Fibroblast of skin of right quadriceps (primary cell): ENCODE data around the gene SERPING1.

Source experiments
- DNase-seq: peaks from one replicate; pipeline ENCODE4 v3.0.0-alpha.2; 2013

SERPING1 gene

DNA sequence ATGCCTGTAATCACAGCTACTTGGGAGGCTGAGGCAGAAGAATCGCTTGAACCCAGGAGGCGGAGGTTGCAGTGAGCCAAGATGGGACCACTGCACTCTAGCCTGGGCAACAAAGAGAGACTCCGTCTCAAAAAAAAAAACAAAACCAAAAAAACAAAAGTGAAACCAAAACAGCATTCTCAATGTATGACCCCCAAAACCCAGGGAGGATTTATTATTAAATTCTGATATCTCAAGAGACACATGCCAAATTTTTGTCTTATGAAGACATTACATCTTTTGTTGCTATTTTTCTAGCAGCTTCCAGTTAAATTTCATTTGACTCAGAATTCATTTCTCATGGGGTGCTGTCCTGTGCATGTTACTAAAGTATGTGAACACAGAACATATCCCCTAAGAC is 55.2 kb downstream of the SERPING1 start:
- no peak for DNase-seq

DNA sequence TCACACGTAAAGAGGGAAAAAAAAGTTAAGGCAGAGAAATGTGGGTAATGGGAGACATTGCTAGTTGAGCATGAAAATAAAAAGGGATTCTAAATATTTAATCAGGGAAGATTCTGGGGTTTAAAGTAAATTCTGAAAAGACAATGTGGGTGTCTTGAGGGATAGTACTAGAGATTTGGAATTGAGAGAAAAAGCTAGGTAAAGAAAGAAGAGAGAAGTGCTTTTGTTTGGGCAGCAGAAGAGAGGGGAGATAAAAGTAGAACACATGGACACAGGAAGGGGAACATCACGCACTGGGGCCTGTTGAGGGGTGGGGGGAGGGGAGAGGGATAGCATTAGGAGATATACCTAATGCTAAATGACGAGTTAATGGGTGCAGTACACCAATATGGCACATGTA is 55.7 kb downstream of the SERPING1 start:
- DNase-seq = no peak

GRCh38 chr11:57656885-57657193 is 59.4 kb downstream of the SERPING1 start:
- no peak for DNase-seq

DNA sequence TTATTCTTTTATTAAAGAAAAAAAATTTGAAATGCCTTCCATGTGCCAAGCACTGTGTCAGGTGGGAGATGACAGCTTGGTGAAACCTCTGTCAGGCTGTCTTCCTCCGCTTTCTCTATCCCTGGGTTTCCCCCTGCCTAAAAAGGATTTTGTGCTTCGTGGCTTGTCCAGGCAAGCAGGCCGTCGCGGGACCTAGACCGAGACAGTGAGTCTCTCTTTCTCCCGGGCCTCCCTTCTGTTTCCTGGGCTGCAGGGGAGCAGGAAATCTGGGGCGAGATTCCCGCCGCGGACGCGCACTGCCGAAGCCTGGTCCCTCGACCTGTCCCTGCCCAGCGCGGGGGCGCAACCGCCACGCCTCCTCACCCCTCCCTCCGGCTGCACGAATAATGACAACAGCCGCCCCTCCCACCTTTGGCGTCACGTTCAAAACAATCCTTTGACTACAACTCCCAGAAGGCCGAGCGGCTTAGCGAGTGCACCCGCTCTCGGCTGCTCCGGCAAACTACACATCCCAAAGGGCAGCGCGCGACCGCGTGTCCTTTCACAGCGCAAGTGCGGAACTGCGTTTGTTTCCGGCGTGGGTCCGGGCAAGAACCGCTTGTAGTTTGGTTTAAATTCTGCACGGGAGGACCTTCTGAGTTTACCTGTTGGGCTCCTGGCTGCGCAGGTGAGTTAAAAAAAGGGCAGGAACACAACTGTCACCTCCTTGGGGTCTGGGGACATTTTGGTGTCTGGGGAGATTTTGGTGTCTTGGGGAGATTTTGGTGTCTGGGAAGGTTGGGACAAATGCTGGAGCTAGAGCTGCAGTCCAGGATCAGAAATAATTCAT is 59.9 kb downstream of the SERPING1 start, which contains the start of gene CLP1:
Gene CLP1, plus strand, starts transcription at position 569 of the 829 bp plus-strand sequence. CDS start 1,715 bp downstream, outside the sequence.
- peak; percentile 99 for DNase-seq

DNA sequence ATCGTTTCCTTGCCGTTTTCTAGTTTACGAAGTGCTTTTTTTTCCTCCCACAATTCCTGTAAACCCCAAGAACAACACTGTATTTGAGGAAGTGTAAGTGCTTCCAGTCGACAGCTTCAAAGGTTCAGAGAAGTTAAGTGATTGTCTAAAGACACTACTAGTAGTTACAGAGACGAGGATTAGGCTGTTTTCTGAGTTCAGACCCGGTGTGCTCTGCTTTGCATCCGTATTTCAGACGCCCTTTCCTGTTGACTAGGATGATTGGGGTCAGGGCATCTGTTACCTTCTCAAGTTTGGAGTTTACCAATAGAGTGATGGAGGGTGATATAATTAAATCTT is 60.5 kb downstream of the SERPING1 start:
- no peak for DNase-seq

DNA sequence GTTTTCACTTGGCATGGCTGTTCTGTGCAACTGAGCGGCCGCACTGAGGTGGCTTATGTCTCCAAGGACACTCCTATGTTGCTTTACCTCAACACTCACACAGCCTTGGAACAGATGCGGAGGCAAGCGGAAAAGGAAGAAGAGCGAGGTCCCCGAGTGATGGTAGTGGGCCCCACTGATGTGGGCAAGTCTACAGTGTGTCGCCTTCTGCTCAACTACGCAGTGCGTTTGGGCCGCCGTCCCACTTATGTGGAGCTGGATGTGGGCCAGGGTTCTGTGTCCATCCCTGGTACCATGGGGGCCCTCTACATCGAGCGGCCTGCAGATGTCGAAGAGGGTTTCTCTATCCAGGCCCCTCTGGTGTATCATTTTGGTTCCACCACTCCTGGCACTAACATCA is 62.2 kb downstream of the SERPING1 start:
- DNase-seq = no peak

DNA sequence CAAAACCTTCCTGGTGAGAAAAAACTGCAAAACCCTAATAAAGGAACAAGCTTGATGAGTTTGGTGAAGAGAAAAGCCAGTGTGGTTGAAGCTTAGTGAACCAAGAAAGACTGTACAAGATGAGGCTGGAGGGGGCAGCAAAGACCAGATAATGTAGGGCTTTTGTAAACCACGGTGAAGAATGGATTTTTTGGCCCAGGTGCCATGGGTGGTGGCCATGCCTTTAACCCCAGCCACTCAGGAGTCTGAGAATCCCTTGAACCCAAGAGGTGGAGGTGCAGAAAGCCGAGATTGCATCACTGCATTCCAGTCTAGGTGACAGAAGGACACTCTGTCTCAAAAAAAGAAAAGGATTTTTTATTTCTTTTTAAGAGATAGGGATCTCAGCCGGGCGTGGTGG is 65.4 kb downstream of the SERPING1 start:
- no peak for DNase-seq

DNA sequence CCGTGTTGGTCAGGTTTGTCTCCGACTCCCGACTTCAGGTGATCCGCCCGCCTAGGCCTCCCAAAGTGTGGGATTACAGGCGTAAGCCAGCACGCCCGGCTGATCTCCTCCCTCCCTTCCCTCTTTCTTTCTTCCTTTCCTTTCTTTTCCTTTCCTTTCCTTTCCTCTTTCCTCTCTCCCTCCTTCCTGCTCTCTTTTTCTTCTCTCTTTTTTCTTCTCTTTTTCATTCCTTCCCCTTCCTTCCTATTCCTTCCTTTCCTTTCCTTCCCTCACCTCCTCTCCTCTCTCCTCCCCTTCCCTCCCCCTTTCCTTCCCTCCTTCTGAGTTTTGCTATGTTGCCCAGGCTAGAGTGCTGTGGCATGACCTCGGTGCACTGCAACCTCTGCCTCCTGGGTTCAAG is 66.5 kb downstream of the SERPING1 start:
- no peak for DNase-seq
